Right renal pelvis (tissue), 4 donors: ENCODE results near the gene VPS13D. TPM values are rescaled to one million over a fixed set of nuclear protein-coding genes. Genes with fewer than 3 reads are reported as not detected.
A peak's percentile ranks its signal among the peaks of the same experiment; 100 is the strongest.

Source experiments
- DNase-seq, 4 donors: peaks; one replicate each; pipeline ENCODE4 v3.0.0-alpha.2; 2013; ENCODE audit warnings: low read depth in 4 of 4, low spot score in 3 of 4, missing footprints in 1 of 4
- polyA plus RNA-seq, 4 donors: library from polyadenylated mRNA; unstranded; fragments of 120-200 nt; gene quantifications; one replicate each; pipeline ENCODE4 v1.2.1, GENCODE V29; 2013; ENCODE audit not compliant: insufficient read length in 4 of 4

VPS13D gene, protein sequence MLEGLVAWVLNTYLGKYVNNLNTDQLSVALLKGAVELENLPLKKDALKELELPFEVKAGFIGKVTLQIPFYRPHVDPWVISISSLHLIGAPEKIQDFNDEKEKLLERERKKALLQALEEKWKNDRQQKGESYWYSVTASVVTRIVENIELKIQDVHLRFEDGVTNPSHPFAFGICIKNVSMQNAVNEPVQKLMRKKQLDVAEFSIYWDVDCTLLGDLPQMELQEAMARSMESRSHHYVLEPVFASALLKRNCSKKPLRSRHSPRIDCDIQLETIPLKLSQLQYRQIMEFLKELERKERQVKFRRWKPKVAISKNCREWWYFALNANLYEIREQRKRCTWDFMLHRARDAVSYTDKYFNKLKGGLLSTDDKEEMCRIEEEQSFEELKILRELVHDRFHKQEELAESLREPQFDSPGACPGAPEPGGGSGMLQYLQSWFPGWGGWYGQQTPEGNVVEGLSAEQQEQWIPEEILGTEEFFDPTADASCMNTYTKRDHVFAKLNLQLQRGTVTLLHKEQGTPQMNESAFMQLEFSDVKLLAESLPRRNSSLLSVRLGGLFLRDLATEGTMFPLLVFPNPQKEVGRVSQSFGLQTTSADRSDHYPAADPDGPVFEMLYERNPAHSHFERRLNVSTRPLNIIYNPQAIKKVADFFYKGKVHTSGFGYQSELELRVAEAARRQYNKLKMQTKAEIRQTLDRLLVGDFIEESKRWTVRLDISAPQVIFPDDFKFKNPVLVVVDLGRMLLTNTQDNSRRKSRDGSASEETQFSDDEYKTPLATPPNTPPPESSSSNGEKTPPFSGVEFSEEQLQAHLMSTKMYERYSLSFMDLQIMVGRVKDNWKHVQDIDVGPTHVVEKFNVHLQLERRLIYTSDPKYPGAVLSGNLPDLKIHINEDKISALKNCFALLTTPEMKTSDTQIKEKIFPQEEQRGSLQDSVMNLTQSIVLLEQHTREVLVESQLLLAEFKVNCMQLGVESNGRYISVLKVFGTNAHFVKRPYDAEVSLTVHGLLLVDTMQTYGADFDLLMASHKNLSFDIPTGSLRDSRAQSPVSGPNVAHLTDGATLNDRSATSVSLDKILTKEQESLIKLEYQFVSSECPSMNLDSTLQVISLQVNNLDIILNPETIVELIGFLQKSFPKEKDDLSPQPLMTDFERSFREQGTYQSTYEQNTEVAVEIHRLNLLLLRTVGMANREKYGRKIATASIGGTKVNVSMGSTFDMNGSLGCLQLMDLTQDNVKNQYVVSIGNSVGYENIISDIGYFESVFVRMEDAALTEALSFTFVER (N-terminal part only)
- polyA plus RNA-seq, result 10 to 100 TPM; 24.2 to 27.8 (median 26.3) TPM

DNA sequence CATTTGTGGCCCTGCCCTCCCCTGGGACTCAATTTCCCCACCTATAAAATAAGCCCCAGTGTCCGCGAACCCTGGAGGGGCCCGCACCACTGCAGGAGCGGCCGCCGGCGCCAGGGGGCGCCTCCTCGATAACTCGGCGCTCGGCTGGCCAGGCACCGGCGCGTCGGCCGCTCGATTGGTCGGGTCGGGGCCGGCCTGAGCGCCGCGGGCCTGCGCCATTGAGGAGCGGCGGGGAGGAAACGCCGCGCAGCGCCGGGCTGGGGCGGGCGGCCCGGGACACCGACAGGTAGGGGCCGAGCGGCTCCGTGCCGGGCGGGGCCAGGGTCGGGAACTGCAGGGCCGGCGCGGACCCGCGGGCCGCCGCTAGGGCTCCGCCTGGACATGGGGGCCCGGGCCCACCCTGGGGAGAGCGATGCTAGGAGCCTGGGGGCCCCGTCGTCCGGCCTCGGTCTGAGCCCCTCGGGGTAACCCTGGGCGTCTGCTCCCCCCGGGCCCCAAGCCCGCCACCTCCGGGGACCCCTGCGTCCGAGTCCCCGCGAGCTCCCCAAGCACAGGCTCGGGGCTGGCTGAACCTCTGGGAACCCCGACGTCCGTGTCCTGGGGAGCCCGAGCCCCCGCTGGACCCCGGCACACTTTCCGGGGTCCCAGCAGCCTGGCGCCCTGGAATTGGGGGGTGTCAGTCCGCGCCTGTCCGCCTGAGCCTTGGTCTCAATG lies at the start of gene VPS13D:
Gene VPS13D (plus strand): TSS at position 196 of the 714 bp plus-strand sequence. CDS start 4,237 bp downstream, outside the sequence.
- peak; percentile 52 to 64 (median 59) for DNase-seq

DNA sequence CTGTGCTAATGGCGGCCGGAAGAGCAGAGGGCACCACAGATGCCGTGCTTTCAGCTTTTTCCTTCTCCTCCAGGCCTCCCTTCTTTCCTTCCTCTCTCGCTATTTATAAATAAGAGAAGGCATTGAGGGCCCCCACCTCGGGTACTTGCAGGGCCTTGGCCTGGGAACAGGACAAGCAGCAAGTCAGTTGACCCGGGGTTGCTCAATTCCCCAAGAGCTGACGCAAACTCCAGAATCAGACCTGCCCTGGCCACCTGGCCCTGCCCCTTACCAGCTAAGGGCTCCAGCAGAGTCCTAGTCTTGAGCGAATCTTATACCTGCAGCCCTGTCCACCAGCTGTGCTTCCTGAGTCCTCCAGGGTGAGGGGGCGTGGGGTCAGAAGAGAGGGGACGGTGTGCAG lies 49.5 kb upstream of the VPS13D start:
- DNase-seq, result no peak

DNA sequence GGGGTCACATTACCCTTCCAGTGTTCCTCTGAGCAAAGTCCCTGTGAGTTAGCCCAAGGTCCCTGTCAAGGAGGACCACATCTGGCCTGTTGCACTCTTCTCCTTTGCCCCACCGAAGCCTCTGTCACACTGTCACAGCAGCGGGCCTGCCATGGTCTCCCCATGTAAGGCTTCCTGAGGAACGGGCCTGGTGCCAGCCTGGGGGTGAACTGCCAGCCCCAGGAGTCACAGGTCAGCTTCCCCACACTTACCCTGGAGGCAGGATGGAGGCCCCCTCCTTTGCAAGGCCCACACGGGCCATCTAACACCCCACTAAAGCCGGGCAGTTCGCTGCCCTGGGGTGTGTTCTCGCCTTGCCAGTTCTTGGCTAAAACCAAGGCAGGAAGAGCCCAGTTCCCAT lies 48.9 kb upstream of the VPS13D start:
- DNase-seq, result no peak

DNA sequence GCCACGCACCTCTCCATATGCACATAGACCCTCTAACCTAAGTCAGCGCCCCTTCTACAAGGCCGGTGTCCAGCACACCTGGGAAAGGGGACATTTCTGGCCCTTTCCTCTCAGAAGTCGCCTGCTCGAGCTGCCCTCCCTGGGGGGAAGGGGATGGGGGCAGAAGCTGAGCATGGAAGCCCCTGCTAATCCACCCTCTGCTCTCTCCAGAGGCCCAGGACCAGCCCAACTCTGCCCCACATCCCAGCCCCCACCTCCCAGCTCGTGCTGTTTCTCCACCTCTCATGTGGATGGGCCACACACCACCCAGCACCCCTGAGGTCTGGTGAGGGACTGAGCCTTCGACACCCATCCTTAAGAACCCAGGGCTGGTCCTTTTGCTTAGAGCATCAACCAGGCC lies 48.3 kb upstream of the VPS13D start:
- DNase-seq, result no peak

DNA sequence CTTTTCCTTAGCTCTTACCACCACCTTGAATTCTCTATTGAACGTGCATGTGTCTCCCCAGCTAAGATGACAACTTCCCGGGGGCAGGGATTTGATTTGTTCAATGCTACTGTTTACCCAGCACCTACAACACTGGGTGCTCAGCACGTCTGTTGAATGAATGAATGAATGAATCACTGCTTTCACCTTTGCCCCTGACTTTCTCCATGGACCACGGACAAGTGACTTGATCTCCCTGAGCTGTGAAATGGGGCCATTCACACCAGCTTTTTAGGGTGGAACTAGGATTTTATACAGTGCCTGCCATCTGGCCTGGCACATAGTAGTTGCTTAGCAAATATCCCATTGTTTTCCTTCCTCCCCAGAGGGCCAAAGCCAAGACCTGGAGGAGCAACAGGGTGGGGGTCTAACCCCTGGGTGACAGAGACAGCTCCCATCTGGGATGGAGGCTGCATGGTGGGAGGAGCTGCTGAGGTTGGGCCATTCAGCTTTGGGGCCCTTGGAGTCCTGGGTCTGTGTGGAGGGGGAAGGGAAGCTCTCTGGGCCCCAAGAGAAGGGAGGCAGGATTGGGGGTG lies 47.3 kb upstream of the VPS13D start:
- no peak for DNase-seq

DNA sequence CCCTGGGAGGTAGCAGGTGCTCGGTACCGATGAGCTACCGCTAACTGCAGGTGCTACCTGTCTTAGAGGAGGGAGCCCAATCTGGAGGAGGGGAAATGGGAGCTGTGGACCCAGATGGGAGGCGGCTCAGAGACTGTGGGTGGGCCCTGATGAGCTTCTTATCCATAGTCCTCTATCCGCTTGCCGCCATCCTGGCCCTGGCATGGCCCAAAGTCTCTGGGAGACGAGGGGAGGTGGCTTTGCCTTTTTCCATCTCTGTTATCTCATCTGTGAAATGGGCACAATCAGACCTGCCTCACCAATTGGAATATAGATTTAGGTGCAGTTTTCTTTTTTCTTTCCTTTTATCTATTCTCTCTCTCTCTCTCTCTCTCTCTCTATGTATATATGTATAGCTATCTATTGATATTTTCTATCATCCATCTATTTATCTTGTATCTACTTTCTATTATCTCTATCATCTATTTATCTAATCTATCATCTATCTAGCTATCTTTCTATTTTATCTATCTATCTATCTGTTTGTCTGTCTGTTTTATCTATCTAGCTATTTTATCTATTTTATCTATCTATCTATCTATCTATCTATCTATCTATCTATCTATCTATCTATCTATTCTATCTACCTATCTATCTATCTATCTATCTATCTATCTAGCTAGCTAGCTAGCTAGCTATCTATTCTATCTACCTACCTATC lies 46.6 kb upstream of the VPS13D start:
- DNase-seq, result no peak

DNA sequence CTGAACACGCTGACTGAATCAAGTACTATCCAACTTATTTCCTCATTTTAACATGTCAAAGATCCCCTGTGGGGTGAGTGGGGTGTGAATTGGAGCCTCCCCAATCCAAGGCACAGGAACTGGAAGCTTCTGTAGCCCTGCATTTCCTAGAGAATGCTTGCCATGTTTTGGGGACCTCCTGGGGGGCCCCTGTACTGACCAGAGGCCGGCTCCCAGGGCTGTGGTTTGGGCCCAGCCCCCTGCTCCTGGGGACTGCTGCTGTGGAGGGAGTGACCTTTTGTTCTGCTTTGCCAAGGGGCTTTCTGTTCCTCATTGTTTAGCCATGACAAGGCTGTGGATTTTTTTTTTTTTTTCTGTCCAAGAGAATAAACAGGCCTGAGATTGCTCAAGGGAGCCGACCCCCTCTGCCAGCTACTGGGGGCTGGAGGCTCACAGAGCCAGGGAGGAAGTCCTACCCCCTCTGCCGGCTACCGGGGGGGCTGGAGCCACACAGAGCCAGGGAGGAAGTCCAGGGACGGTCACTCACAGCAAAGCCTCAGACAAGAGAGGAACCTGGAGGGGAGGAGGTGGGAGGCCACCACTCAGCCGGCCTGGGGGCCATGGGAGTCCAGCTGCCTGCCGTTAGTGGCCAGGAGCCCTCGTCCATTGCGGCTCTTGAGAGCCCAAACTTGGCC lies 45.7 kb upstream of the VPS13D start:
- peak in 1 of 4 donors; percentile 36 for DNase-seq

DNA sequence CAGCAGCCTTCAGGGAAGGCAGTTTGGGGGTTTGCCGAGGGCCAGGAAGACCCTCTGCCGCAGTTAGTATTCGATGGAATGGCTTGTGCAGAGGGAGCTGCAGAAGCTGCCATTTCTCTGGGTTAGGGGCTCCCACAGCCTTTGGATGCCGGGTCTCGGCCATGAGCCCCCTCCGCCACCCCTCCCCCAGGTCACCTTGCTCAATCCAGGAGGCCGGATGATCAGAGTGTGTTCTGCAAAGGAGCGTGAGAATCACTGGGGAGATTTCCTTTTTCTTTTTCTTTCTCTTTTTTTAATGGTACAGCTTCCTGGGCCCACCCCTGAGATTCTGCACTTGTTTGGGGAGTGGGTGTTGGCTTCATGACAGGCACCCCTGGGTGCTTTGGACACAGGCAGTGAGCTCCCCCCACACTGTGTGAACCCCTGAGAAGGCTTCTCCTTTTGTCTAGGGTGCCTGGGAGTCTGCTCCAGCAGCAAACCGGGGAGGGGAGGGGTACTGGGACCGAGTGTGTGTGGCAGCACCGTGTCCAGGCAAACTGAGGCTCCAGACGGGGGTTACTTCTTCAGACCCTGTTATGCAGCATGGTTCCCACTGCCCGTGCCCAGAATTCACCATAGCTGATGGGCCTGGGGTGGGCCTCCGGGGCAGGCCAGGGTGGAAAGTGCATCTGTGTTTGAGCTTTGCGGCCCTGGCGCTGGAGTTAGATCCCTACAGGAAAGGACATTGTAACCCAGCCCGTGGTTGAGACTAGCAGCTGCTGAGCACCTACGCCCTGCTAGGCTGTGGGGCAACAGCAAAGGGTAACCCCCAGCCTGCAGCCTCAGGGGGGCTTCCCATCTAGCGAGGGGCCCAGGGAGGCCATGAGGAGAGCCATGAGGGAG lies 44.6 kb upstream of the VPS13D start:
- DNase-seq, result no peak

DNA sequence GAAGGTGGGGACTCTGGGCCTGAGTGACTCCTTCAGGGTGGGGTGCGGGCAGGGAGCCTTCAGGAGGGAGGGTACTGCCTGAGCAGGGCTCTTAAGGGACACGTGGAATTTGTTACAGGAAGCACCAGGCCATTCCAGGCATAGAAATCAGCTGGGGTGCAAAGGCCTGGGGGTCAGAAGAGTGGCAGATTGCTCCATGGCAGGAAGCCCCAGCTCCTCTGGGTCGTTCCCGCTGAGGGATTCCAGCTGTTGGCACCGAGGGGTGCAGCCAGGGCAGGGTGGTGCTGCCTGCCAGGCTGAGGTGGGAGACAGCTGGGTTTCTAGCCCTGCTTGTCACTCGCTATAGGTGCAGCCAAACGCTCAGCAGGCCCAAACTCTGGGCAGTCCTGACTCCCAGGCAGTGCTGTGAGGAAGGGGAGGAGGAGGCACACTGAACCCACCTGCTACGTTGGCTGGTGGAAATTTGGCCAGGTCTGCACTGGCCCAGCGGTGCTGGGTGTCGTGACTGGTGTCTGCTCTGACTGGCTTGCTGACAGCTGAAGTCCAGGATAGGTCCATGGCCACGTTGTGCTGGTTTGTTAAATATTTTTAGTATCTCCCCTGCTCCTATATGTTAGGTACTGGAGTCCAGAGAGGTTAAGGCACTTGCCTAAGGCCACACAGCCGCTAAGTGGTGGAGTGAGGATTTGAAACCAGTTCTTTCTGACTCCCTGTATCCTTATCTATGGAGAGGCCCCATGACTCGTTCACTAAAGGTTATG lies 43.7 kb upstream of the VPS13D start:
- no peak for DNase-seq

DNA sequence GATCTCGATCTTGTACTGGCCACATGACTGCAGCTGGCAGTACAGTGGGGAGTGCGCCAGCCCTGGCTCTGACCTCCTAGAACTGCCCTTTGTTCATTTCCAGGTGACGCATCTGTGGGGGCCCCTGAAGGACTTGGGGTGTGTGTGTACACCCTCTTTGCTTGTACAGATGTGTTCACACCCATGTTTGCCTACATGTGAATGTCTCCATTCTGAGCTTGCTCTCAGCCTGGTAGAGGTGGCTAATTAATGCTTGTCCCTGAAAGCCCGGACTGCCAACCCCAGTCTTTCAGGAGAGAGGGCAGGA lies 43.2 kb upstream of the VPS13D start:
- DNase-seq, result no peak

DNA sequence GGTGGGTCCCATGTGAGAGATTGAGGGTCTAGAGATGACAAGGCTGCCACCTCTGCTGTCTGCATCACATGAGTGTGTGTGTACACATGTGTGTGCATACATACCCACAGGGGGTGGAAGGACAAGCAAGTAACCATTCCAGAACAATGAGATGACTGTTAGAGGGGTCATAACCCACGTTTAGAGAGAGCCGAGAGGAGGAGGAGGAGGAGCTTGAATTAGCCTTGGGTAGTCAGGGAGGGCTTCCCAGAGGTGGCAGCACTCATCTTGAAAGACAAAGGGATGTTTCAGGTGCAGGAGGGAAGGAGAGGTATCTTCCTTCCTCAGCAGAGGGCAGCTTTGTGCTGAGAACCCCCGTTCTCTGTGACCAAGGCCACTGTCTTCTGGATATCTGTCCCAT lies 41.7 kb upstream of the VPS13D start:
- no peak for DNase-seq

DNA sequence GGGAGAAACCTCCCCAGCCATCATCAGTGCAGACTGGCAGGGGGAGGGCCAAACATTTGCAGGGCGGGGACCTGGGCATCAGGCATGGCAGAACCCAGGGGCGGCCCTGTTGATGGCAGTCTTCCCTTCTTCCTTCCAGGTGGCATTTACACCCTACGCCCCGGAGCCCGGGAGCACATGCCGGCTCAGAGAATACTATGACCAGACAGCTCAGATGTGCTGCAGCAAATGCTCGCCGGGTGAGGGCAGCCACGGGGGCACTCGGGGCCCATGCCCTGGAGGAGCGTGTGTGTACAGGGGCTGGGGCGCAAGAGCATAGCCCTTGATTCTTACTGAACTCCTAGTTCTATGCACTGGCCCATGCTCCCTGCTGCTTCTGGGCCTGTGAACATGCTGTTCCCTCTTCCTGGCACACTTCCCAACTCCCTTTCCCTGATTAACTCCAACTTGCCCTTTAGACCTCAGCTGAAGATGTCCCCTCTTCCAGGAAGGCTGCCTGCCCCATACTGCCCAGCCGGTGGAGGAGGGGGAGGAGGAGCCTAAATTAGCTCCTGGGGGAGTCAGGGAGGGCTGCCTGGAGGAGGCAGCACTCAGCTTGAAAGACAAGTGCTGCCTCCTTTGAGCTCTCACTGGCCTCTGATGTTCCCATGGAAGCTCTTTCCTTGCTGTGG lies 41.0 kb upstream of the VPS13D start:
- no peak for DNase-seq

DNA sequence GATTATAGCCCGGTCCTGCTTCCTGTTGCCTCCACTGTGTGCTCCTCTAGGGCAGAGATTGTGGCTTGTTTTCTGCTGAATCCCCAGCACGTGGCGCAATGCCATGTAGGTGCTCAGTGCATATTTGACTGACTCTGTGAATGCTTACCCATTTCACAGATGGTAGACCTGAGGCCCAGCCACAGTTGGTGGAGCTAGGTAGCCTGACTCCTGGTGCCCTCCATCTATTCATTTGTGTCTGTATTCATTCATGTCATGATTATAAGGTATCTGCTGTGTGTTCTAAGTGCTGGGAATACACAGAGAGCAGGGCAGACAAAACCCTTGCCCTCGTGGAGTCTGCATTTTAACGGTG lies 40.5 kb upstream of the VPS13D start:
- no peak for DNase-seq

DNA sequence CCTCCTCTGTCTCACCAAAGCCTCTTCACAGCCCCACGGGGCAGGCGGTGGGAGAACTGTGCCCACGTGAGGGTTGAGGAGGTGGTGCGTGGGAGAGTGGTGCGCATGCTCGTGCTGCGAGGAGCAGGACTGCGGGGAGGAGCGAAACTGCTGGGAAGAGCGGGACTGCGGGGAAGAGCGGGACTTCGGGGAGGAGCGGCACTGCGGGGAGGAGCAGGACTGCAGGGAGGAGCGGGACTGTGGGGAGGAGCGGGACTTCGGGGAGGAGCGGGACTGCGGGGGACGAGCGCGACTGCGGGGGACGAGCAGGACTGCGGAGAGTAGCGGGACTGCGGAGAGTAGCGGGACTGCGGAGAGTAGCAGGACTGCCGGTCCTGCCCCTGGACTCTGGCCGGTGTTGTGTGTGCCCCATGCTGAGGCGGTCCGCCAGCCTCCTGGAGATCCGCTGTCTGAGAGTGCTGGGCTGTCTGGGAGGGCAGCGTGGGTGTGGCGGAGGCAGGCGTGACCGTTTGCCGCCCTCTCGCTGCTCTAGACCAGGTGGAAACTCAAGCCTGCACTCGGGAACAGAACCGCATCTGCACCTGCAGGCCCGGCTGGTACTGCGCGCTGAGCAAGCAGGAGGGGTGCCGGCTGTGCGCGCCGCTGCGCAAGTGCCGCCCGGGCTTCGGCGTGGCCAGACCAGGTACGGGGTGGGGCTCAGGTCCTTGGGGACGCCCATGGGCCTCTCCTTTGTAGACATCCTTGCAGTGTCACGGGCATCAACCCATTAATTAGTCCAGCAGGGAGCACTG lies 38.4 kb upstream of the VPS13D start:
- no peak for DNase-seq

DNA sequence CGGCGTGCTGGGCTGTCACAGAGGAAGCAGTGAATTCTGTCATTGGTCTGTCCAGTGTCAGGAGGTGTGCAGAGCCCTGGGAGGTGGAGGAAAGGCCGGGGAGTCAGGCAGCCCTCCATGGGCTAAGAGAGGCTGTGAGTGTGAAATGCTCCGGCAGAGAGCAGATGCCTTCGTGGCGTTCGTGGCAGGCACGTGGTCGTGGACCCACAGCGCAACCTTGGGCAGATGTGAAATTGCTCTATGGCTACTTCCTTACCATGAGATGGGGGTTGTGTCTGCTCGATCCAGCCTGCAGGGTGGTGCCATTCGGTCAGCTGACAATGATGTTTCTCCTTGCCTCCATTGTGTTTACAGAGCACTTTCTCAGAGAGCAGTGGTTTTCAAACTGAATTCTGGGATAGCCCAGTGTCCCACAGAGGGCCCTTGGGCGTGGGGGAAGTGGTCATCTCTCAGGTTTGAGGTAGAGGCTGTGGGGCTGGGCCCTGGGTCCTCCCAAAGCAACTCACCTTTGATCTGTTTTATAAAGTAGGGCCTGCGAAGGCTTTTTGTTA lies 35.1 kb upstream of the VPS13D start:
- no peak for DNase-seq

DNA sequence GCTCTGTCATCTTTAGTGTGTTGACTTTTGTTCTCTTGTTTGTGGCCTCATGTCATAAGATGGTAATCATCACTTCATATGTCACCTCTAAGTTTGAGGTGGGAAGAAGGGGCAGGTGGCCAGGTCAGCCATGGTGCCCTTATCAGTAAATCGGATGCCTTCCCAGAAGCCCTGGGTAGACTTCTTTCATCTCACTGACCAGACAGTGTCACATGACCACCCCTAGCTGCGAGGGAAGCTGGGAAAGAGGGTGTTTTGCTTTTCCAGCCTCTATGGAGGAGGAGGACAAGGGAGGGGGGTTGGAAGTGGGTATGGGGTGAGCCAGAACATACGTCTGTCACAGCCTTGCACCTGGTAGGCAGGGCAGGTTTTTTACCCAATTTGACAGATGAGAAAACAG lies 34.4 kb upstream of the VPS13D start:
- no peak for DNase-seq
